ENCODE results near the gene CNNM1.

The CNNM1 gene

DNA sequence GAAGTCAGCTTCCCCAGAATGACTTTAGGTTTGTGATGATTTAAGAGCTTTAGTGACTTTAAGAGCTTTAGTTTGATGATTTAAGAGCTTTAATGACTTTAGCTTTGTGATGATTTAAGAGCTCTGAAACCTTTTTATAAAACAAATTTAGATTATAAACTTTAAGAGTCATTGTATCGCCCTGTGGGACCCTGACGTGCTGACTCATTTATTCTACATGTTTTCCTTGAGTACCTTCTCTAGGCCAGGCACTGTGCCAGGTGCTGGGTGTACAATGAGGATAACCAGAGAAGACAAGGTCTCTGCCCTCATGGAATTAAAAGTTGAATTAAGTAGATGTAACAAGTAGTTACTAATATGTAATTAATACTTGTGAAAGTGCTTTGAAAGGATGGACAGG lies 45.4 kb downstream of the CNNM1 start:
- DNase-seq (ENCODE audit: low read depth): no peak

DNA sequence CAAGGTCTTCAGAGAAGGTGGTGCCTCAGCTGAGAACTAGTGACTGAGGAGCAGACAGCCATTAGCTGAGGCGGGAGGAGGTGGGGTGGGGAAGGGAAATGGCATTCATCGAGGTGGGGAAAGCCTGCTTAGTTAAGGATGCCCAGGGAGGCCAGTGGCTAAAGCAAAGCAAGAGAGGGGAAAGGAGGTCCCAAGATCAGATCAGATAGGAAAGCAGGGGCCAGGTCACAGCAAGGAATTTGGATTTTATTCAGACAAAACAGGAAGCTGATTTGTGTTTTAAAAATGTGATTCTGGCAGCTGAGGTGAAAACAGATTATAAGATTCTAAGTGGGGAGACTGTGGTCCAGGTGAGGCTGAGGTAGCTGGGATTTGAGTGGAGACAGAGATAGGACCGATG lies 45.8 kb downstream of the CNNM1 start:
- no peak for DNase-seq (ENCODE audit: low read depth)

DNA sequence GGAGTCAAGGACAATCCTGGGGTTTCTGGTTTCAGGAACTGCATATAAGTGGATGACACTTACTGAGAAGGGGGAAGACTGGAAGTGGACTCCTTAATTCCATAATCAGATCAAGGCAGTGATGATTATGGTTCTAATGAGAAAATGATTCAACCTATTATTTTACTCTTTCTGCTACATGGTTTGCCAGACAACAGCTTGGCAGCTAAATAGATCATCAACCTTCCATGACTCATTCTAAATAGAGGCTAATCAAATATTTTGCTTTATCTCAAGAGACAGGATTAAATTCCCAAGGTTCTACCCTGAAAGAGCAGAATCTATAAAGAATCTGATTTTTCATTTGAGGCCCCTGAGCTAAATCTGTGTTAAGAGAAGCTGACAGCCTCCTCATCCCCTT lies 46.3 kb downstream of the CNNM1 start:
- no peak for DNase-seq (ENCODE audit: low read depth)

DNA sequence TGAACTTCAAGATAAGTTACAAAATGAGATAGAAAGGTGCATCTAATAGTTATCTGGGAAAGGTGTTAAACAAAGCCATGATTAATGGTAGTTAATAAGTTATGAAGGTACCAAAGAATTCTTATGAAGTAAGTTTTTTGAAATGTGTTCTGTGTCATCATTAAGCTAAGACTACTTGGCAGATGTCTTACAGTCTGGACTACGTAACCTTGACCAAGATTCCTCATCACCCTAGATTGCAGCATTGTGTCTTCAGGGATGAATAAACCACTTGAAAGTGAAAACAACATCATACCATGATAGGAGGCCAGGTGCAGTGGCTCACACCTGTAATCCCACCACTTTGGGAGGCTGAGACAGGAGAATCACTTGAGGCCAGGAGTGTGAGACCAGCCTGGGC lies 53.0 kb downstream of the CNNM1 start:
- DNase-seq (ENCODE audit: low read depth): no peak

DNA sequence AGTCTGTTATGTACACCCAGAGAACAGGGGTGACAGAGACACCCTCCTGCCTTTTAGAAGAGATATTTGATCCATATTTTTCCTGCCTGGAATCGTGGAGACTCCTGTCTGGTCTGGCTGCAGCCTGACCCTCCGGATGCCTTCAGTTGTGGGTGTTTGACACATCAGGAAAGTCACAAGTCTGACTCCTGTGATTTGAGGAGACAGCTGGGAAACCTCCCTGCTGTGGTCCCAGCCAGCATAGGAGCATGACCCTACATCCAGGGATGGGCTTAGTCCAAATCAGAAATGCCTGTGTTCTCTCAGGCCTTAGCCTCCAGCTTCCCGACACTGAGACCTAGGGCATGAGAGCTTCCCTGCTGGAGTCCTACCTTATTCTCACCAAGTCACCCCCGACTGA lies 57.9 kb downstream of the CNNM1 start:
- no peak for DNase-seq (ENCODE audit: low read depth)

DNA sequence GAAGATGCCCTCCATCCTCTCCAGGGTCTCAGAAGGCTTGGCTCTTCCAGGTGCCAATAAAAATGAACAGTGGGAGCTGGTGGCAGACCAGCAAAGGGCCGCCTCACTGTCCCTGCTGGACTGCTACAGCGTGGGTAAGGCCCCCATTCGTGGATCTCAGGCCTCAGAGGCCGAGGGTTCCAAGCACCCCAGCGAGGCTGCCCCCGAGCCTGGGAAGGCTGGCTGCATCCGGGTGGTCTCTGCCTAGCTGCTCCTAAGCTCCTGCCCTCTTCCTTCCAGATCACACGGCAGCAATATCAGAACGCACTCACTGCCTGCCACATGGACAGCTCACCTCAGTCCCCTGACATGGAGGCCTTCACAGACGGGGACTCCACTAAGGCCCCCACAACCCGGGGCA lies 58.4 kb downstream of the CNNM1 start:
- DNase-seq (ENCODE audit: low read depth): no peak

DNA sequence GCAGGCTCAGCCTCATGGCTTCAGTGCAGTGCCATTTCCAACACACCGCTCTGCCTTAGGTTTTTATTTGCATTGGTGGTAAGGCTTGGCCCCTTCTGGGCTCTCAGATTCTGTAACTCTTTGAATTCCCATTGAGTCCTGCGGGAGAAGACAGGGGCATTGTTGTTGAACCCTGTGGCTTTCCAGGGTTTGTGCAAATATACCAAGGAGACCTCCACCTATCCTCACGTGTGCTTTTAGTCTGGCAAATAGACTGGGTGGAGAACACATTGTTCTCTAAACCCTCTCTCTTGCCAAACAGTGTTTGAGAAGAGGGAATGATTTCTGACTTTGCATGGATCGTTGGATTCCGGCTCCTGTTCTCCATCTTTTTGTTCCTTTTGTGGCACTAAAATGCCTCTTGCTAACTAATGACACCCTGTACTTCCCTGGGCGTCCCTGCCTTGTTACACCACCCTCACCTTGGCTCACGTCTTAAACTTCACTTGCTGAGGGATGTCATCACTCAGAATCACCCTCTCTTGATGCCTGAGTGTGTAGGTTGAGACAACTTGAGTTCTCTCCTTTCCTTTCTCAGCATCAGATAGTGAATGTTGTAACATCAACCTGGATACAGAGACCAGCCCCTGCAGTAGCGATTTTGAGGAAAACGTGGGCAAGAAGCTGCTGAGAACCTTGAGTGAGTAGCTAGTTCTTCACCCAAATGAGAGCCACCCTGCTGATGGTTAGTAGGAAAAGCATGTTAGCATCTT lies 60.7 kb downstream of the CNNM1 start:
- no peak for DNase-seq (ENCODE audit: low read depth)

DNA sequence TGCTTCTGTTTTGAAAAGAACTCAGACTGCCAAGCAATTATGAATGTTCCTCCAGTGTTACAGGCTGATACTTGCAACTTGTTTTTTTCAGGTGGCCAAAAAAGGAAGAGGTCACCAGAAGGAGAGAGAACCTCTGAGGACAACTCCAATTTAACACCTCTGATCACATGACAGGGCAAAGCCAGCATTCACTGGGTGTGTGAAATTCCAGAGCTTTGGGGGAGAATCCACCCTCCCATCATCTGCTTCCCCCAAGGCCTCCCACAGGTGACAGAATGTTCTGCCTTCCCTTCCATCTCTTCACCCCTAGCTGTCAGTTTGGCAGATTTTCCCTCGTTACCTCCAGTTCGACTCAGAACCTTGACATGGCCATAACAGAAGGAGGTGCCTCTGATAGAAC lies 62.2 kb downstream of the CNNM1 start:
- no peak for DNase-seq (ENCODE audit: low read depth)

DNA sequence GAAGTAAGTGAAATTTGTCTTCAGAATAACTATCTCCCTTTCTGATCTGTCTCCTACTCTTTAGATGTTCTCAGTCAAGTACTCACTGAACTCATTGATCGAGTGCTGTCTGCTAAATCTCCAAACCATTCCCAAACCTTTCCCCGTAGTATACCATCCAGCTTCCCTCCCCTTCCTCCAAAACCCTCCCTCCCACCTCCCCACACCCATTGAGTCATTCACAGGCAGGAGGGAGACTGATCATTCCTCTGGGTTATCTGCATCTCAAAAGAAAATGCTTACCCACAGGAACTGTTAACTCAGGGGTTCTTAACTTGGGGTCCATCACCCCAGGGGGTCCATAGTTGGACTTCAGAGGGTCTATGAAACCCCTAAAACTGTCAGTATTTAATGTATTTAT lies 63.9 kb downstream of the CNNM1 start:
- no peak for DNase-seq (ENCODE audit: low read depth)

DNA sequence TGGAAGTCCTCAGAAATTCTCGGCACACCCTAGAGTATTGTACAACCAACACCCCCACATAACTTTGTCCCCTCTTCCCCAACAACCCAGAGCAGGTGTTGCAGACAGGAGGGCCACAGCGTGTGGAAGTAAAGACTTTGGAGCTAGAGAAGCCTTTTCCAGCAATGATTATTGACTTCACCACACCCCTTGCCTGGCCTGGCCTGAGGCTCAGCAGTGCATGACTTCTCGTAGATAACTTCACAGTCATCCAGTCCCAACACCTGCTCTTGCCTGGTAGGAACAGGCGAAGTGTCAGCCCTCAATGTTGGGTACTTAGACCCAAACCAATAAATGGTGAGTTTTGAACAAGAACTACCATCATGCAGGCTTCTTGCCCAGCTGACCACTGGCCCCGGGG lies 64.5 kb downstream of the CNNM1 start:
- no peak for DNase-seq (ENCODE audit: low read depth)

DNA sequence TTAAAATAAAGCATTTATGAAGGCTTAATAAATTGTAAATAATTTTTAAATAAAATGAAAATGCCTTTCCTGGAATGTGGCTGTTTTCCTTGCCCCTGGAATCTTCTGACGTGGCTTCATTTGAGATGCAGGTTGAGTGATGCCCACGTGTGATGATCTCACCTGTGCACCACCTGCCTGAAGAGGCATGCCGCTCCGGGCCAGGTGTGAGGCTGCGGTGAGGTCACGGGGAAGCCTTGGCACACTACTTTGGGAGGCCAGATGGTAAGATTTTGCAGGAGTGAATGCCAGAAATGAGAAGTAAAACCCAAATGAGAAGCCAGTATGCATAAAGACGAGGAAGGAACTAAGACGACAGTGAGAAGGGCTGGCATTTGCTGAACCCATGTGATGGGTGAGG lies 65.1 kb downstream of the CNNM1 start:
- no peak for DNase-seq (ENCODE audit: low read depth)

DNA sequence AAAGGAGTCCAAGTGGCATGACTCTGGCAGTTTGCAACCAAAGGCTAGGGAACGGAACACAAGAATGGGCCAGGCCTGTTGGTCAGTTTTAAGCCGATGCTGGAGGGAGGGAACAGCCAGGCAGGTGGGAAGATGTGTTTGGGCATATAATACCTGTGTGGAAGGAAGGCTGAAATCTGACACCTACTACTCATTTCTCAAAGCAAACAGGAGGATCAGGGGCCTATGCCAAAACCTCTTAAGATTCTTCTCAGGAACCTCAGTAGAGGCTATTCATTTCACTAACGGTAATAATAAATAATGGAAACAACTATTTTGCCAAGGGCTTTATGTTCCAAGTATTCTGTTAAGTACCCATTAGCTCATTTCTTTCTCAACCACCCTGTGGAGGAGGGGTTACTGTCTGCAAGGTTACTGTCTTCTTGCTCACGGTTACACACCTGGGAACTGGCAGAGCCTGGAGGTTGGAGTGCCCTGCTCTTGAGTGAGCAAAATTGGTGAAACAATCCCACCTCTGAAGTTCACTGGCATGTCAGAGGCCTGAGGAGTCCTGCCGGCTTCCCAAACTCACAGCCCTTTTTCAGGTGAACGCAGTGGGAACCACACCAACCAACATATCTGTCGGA lies 65.7 kb downstream of the CNNM1 start:
- DNase-seq (ENCODE audit: low read depth): no peak

DNA sequence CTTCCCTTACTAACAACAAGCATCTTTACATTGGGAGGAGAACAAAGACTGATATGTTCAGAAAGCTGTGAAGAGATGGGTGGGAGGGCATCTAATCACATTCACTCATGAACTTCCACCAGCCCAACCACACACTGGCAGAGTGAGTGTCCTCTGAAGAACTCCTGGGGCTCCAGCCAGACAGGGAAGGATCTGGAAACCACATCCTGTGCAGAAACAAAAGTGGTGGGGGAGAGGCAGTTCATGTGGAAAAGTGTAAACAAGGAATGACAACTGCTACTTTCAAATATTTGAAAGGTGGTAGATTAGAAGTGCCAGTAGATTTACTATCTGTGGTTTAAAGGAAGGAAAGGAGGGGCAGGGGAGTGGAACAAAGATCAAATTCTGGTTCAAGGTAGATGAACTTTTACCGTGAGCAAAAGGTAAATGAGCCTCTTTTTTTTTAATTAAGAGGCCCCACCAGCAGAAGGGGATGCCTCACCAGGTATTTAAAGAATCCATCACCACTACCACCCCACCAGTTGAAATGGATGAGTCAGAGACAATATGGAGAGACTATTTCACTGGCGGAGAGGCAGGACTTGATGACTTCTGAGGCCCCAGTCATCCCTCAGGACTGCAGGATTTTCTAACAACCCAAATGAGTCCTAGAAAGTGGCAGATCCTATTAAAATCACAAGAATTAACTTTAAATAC lies 66.7 kb downstream of the CNNM1 start:
- no peak for DNase-seq (ENCODE audit: low read depth)

DNA sequence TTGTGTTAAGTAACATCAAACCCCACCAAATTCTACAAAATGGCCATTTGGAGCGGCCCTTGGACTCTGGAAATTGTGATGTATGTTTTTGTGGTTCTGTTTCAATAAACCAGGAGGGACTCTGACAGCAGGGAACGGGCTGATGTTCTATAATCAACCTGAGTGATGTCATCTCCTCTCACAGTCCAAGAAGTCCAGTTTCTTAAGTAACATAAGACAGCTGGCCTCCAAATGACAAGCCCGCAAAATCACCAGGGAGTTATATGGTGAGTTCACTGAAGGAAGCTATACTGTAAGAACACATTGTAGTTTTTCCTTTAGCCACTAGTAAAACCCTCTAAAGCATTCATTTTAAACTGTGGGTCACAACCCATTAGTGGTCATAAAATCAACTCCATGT lies 67.3 kb downstream of the CNNM1 start:
- DNase-seq (ENCODE audit: low read depth): no peak

DNA sequence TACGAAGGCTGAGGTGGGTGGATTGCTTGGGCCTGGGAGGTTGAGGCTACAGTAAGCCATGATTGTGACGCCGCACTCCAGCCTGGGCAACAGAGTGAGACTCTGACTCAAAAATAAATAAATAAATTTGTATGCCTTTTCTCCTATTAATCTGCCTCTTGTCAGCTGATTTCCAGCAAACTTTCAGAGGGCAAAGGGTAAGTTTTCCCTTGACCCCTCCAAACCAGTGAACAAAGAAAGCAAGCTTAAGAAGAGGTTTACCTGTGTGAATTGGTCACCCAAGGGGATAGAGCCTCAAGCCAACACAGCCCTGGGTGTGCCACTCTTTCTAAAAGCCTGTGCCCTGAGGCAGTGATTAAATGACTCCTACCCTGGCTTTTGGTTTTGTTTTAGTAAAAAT lies 70.5 kb downstream of the CNNM1 start:
- no peak for DNase-seq (ENCODE audit: low read depth)

DNA sequence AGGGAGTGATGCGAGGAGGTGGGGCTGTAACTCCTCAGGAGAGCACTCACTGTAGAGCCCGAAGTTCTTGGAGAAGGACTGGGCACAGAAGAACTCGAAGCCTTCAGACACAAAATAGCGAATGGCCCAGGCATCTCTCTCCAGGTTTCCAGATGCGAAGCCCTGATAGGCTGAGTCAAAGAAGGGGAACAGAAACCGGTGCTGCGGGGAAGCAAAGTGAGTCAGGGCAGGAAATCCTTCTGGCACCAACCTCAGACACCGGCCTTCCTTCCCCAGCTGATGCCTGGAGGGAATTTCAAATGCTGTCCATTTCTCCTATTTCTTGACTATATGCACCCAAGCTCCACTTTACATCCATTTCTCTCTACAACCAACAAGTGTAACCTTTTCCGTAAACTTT lies 74.5 kb downstream of the CNNM1 start:
- DNase-seq (ENCODE audit: low read depth): no peak

DNA sequence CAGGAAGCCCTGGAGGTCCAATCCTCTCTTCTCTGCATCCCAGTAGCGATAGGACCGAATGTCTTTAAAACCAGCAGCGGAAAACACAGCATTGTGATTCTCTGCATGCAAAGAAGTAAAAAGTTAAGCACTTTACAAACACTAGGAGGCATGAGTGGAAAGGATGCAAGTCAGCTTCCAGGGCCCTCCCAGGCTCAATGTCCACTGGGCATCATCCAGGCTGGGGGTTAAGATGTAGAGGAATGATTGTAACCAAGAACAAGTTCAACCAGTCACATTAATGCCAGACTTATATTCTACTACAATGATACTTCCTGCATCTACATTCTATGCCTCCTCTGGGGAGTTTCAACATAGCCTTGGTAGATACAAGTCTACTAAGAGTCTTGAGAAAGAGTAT lies 77.0 kb downstream of the CNNM1 start:
- no peak for DNase-seq (ENCODE audit: low read depth)

DNA sequence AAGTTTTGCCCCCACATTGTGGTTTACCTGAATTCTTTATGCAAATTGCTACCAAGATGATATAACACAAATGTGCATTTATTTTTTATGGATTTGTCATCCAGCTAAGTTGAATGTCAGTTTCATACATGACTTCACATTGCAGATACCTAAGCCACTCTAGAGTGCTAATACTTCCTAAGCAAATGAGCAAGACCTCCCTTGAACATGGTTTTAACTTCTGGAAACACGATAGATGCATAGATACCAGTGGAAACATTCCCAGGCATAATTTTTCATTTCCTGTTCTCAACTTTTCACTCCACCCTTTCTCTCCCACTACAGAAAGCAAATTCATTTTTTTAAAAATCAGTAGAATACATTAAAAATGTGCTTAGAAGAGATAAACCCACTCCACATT lies 81.0 kb downstream of the CNNM1 start:
- DNase-seq (ENCODE audit: low read depth): no peak

DNA sequence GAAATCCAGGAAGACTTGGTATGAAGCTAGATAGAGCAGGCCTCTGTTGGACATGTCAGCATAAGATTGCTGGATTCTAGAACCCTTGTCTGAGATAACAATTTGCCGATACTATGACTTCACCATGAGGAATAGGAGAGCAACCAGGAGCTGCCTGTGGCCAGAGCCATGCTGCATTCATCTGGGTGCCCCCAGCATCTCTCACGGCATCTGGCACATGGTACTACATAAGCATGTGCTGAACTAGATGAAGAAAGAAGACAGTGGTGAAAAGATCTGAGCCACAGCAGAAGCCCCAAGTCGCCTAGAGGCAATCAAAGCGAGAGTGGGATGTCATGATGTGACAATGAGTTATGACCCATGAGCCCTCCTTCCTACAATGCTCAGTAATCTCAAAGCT lies 81.7 kb downstream of the CNNM1 start:
- DNase-seq (ENCODE audit: low read depth): no peak

DNA sequence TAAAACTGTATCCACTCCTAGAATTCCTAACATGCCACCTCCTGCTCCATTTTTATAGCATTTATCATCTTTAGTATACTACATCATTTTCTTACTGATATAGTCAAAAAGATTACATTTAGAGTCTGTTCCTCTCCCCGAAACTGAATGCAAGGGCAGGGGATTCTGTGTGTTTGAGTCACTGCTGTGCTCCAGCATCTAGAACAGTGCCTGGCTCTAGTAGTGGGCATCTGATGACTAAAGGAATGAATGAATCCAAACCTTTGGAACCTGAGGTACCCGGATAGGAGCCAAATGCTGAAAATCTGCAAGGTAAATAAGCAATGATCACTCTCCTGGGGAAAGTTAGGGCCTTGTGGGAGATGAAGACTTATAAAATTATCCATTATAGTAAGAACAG lies 82.4 kb downstream of the CNNM1 start:
- DNase-seq (ENCODE audit: low read depth): no peak

DNA sequence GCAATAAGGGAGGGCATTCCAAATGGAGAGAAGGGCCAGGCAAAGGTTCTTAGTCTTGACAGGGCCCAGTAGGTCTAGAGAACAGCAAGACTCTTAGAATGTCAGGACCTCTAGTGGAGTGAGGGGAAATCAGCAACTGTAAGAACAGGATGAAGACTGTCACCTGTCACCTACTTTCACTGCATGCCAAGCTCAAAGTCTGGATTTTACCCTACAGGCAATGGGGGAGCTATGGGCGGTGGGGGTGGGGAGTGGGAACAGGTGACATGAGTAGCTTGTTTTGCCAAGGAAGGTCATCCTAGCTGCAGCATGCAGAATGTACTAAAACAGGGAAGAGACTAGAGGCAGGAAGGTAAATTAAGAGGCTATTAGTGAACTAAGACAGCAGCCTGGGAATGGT lies 82.9 kb downstream of the CNNM1 start:
- DNase-seq (ENCODE audit: low read depth): no peak

DNA sequence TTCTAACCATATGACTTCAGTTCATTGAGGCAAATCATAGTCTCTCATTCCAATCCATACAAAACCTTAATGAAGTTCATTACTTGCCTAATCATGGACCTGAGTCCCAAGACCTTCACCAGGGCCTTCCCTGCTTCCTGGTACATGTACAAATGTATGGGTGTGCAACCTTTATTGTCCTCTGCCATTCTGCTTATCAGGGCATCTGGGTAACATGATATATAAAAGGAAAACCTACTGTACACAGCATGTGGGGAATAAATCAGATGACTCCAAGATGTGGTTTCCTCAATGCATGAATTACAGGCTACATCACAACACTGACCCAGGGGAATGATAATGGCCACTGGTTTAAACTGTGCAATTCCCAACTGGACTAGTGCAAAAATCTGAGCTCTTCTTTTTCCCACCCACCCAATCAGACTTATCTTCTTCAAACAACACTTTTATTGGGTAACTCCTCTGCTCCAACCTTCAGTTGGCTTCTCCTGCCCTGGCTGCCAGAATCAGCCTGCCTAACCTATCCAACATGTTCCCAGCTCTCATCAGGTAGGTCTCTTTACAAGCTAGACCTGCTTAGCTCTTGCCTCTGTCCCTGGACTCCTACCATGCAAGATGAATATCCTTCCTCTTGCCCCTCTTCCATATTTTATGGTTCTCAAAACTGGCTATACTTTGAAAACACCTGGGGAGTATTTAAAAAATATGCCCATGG lies 89.9 kb downstream of the CNNM1 start:
- no peak for DNase-seq (ENCODE audit: low read depth)

DNA sequence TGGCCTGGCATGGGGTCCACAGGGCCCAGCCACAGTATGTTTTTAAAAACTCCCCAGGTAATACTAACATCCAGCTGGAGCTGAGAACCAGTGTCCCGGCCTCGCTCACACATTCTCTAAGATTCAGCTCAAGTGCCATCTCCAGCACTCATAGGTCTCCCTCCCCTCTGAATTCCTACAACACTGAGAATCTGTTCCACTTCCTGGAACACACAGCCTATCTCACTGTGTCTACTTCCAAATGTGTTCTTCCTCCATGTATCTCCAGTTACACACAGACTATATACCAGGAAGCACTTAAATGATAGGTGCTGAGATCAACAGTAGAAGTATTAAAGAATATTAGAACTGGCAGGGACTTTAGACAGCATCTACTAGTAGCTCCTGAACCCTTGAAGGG lies 90.5 kb downstream of the CNNM1 start:
- DNase-seq (ENCODE audit: low read depth): no peak

Measured in activated T-cell treated with anti-CD3 and anti-CD28 coated beads for 24 hours (primary cell).